Endometrial microvascular endothelial cells (primary cell): ENCODE data around the gene OPN1LW. TPM values are rescaled to one million over a fixed set of nuclear protein-coding genes. Genes with fewer than 3 reads are reported as not detected.
"Not testable (repeated sequence)": the region's sequence is repeated elsewhere in the genome, so short reads cannot be mapped to it uniquely, and the experiment has no call there.

Experiments
- in situ Hi-C: cut with HindIII; loops from 2 replicates; pipeline ENCODE4 v1.10.0; 2017; ENCODE audit warnings: low sequenced_read_pairs, low pct_unique_long_range_greater_than_20kb; ENCODE audit errors: inconsistent ontology term
- total RNA-seq: library from RNA; depleted of rRNA; stranded (reverse); fragments of >200 nt; gene quantifications from one replicate; pipeline ENCODE4 v1.2.3, GENCODE V29; 2015; ENCODE audit errors: inconsistent ontology term

OPN1LW gene
- total RNA-seq, 1 donor from 2014 or later: not detected

DNA sequence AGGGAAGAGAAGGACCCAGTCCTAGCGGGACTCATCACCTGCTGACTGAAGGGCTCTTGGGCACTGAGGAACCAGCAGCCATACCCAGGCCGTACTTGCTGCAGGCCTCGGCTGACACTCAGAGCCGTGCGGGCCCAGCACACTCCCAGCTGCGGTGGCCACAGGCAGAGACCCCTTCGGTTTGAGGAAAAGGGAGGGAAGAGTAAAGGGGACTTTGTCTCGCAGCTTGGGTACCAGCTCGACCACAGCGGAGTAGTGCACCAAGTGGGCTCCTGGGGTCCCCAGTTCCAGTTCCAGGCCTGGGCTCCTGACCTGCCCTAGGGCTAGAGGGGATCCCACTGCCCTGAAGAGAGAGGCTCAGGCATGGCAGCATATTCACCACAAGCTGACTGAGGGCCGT lies 17.9 kb upstream of the OPN1LW start:
- in situ Hi-C loops: no loop called here

DNA sequence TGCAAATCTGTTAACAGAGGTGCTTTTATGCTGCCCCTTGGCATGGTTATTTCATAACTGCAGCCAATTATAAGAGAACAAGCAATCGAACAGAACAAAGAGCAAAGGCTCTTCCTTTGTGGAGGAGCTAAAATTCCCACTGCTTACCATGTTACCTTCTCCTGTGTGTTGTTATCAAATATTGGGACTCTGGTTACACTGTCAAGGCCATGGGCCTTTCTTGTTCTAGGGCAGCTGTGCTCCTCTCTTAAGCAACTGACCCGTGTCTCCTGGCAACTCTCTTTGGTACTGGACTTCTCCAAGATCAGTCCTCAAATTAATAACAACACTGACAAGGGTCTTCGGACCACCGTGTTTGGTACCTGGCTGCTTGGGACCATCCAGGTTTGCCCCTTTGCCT lies 12.1 kb upstream of the OPN1LW start:
- in situ Hi-C loops: no loop called here

DNA sequence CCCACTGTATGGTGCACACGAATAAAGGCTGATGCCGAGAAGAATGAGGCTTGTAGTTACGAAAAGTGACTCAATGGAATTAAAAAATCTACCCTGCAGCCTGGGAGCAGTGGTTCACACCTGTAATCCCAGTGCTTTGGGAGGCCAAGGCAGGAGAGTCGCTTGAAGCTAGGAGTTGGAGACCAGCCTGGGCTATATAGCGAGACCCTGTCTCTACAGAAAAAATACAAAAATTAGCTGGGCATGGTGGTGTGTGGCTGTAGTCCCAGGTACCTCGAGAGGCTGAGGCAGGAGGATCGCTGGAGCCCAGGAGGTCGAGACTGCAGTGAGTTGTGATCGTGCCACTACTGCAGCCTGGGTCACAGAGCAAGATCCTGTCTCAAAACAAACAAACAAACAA lies 11.7 kb upstream of the OPN1LW start:
- in situ Hi-C loops: no loop called here

DNA sequence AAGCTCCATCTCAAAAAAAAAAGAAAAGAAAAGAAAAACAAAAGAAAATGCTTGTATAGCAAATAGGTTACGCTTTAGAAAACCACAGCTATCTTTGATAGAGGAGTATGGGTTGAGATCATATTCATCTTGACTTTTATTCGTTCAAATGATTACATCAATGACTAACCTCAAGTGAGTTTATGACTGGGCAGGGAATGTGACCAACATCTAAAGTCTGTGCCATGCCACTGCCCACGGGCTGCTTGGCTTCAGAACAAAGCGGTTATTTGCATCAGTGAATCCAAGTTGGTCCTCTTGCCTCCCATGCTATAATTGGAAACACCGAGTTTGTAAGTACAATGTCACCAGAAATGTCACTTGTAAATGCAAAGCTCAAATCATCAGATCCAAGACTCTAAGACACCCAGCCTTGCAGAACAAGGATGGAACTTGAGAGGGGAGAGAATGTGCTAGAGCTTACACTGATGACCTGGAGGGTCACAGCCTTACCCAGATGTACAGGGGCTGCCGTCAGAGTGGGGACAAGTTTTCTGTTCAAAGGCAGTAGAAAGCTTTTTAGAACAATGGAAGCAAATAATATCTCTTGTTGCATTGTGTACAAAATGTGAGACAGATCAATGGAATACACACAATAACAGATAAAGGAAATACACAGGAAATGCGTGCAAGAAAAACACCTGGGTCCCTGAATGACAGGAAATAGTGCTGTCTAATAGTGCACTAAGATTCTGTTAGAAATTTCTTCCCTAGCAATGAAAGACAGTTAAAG lies 8.4 kb upstream of the OPN1LW start:
- in situ Hi-C loops: no loop called here

DNA sequence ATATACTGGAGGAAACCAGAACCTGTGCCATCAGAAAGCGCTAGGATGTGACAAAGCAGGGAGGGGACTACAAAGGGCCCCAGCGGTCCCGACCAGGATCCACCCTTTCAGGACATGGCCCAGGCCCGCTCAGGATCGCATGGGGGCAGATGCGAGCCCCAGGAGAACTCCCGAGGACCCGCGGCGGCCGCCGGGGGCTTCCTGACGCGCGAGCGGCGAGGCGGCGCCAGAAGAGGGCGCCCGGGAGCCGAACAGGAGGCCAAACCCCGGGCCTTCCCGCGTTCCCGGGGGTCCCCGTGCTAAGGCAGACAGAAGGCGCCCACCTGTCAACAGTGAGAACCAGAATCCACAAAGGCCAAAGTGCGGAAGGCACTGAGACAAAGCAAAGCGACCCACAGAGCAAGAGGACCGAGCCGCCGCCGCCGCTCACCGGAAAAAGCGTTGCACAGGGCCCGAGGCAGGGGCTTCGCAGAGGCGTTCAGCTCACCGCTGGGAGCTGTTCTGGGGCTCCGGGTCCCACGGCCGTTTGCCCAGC lies 7.3 kb upstream of the OPN1LW start:
- in situ Hi-C loops: no loop called here

DNA sequence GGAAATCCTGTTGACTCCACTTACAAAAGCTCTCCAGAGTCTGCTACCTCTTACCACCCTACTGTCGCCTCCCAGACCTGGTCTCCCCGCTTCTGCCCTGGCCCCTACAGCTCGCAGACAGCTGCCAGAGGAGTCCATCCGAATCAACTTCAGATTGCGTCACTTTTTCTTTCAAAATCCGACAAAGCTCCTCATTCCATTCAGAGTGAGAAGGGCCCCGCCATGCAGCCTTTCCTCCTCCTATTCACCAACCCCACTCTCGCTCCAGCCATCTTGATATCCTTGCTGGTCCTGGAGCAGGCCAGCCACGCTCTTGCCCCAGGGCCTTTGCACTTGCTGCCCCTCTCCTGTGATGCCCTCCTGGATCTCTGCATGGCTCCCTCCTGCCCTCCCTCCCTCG lies 5.2 kb upstream of the OPN1LW start:
- in situ Hi-C loops: no loop called here

DNA sequence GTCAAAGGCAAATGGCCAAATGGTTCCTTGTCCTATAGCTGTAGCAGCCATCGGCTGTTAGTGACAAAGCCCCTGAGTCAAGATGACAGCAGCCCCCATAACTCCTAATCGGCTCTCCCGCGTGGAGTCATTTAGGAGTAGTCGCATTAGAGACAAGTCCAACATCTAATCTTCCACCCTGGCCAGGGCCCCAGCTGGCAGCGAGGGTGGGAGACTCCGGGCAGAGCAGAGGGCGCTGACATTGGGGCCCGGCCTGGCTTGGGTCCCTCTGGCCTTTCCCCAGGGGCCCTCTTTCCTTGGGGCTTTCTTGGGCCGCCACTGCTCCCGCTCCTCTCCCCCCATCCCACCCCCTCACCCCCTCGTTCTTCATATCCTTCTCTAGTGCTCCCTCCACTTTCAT lies 3.8 kb upstream of the OPN1LW start:
- in situ Hi-C loops: no loop called here

DNA sequence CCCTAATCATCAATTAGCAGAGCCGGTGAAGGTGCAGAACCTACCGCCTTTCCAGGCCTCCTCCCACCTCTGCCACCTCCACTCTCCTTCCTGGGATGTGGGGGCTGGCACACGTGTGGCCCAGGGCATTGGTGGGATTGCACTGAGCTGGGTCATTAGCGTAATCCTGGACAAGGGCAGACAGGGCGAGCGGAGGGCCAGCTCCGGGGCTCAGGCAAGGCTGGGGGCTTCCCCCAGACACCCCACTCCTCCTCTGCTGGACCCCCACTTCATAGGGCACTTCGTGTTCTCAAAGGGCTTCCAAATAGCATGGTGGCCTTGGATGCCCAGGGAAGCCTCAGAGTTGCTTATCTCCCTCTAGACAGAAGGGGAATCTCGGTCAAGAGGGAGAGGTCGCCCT lies 3.3 kb upstream of the OPN1LW start:
- in situ Hi-C loops: no loop called here

DNA sequence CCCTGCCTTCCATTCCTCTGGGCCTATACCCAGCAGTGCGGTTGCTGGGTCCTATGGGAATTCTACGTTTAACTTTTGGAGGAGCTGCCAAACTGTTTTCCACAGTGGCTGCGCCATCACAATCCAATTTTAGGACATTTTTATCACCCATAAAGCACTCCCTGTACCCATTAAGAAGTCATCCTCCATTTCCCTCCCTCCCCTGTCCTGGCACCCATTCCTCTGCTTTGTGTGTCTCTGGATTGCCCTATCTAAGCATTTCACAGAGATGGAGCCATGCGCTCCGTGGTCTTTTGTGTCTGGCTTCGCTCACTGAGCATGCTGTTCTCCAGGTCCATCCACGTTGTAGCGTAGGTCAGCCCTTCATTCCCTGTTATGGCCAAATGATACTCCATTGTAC lies 1.7 kb upstream of the OPN1LW start:
- in situ Hi-C loops: no loop called here

DNA sequence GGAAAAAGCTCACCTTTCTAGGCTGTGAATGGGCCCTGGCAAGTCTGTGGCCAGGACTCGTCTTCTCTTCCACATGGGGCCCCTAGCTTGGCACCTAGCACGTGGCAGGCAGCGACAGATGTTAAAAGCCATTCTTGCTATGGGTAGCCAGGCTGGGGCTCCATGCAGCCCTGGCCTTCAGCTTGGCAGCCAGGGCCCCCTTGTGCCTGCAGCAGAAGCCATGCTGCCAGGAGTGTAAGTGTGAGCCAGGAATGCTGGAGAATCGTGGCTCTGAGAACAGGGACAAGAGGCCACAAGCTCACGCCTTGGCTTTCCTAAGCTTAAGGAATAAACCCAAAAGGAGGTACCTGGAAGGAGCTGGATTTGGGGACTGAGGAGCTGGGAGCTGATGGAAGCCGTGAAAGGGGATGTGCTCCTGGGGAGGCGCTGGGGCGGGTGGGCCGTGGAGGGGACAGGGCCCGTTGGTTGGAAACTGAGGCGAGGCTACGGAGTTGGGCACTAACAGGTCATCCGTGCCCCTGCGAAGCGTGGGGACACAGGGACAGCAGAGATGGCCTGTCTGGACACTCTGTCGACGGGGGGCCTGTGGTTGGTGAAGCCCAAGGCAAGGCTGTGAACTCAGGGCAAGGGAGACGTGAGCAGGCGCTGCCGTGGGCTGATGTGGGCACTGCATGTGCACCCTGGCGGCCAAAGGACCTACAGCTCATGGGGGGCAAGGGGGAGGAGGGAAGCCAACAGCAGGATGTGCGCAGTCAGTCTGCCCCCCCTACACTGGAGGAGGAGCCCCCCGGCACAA lies 895 bp upstream of the OPN1LW start:
- in situ Hi-C loops: no loop called here

DNA sequence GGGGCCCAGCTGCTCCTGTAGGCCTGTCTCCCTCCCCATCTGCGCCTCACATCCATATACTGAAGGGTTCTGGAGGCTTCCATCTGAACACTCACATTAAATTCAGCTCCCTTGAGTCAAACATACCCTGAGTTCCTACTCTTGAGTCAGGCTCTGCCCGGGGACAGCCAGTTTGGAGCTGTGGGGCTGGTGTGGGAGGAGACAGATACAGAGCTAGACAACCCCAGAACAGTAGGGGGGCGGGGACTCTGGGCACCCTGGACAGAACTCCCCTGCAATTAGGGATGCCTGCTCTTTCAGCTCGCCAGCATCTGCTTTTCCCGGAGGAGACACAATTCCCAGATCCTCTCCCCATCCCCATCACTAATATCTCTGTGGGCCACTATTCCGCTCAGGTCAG lies 7.0 kb downstream of the OPN1LW start:
- in situ Hi-C loops: not testable (repeated sequence)

DNA sequence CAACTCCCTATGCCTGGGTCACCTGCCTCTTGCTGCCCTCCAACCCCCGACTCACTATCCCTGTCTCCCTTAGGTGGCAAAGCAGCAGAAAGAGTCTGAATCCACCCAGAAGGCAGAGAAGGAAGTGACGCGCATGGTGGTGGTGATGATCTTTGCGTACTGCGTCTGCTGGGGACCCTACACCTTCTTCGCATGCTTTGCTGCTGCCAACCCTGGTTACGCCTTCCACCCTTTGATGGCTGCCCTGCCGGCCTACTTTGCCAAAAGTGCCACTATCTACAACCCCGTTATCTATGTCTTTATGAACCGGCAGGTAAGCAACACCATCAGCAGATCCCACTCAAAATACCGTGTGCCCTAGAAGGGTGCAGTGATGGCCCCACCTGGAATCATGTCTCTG lies 12.2 kb downstream of the OPN1LW start:
- in situ Hi-C loops: not testable (repeated sequence)

DNA sequence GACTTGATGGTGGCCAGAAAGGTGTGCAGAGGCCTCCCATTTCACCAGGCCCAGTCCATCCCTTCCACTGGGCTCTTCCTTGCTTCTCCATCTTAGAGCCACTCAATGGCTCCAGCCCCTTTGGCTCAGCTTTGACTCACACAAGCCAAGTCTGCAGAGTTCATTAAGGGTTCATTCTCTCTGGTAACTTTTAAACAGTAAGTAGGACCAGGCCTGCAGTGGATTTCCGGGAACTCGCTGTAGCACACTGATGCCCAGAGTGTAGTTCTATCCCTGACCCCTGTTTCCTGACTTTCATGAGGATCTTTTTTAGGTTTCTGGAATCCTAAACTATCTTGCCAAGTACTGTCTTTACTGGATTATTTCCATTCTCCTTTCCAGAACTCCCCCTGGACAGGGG lies 13.2 kb downstream of the OPN1LW start:
- in situ Hi-C loops: not testable (repeated sequence)

DNA sequence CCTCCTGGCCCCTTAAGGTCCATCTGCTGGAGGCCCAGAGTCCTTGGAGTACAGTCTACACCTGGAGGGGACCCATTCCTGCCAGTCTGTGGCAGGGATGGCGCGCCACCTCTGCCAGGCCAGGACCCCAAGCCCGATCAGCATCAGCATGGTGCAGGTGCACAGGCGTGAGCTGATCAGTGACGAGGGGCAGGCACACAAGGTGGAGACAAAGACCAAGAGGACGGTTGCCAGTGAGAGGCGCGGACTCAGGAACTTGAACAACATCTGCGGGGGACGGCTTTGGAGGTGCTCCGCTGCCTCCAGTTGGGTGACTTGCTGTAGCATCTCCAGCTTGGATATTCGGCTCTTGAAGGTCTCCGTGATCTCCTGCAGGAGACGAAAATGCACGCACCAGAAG lies 15.3 kb downstream of the OPN1LW start:
- in situ Hi-C loops: not testable (repeated sequence)

DNA sequence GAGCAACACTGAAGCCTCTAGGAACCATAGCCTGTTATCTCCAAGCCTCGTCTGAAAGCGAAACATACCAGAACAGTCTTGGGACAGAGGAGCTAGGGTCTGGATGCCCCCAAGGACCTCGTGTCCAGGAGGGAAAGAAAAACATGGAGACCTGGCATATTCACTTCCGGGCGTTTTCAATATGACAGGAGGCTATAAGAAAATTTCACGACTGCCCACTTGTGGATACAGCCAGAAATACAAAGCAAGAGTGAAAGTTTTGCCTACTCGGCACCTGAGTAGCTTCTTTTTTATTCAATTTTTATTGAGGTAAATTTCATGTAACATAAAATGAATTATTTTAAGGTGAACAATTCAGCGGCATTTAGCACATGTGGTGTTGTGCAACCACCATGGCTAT lies 20.9 kb downstream of the OPN1LW start:
- in situ Hi-C loops: not testable (repeated sequence)

DNA sequence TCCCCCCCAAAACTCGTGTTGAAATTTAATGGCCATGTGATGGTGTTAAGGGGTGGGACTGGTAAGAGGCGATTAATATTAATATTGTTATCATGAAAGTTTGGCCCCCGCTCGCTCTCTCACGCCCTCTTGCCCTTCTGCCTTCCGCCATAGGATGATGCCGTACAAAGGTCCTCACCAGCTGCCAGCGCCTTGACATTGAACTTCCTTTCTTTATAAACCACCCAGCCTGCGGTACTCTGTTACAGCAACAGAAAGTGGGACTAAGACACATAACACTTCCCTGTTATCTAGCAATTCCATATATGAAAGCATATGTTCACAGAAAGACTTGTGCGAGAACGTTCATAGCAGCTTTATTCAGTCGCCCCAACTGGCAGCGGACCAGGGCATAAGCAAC lies 24.3 kb downstream of the OPN1LW start:
- in situ Hi-C loops: not testable (repeated sequence)

DNA sequence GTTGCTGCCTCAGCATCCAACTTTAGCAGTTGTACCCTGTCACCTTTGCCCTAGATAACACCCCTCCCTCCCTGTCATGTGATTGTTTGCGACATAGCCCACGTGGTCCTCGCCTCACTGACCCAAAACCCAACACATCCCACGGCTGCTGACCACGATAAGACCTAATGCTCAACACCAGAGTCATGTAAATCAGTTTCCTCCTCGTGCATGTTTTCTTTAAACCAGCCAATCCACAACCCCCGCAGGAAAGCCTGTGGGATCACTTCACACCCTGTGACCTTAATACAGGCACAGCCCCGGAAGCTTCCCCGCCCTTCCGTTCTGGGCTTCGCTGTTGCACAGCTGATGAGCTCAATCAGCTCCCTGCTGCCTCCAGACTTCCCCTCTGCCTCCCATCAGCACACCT lies 28.5 kb downstream of the OPN1LW start:
- in situ Hi-C loops: not testable (repeated sequence)

DNA sequence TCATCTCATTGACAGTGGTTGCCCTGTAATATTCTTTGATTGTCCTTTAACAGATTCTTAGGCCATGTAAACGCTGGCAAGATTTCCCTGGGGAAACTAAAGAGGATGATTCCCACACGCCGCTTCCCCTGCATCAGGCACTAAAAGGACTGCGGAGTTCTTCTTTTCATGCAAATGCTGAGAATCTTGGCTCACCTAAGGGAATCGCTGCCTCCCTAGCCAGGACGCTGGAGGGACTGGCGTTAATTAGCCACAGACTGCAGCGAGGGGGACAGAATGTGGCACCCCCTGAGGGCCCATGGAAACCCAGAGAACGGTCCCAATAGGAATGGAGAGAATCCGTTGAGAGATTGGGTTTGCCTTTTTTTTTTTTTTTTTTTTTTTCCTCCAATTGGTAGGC lies 30.3 kb downstream of the OPN1LW start:
- in situ Hi-C loops: not testable (repeated sequence)

DNA sequence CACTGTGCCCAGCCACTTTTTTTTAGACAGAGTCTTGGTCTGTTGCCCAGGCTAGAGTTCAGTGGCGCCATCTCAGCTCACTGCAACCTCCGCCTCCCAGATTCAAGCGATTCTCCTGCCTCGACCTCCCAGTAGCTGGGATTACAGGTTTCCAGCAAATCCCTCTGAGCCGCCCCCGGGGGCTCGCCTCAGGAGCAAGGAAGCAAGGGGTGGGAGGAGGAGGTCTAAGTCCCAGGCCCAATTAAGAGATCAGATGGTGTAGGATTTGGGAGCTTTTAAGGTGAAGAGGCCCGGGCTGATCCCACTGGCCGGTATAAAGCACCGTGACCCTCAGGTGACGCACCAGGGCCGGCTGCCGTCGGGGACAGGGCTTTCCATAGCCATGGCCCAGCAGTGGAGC lies 38.3 kb downstream of the OPN1LW start, which contains the start of gene OPN1MW:
TSS of gene OPN1MW (plus strand) at position 301 of the 400 bp plus-strand sequence. CDS start at position 383, 82 bp downstream.
- in situ Hi-C loops: not testable (repeated sequence)

DNA sequence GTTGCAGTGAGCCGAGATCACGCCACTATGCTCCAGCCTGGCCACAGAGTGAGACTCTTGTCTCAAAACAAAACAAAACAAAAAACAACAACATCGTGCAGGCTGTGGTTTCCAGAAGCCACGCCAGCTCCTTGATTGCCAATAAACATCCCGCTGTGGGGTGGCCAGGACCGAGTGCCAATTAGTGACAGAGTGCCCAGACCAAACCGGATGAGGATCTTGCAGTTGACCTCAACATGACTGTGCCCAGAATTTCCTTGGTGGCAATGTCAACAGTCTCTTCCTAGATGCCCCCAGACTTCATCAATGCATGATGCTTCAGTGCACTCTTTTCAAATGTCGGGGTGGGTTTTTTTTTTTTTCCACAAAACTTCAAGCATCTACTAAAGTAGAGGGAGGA lies 39.8 kb downstream of the OPN1LW start:
- in situ Hi-C loops: not testable (repeated sequence)
